ENCODE measurements around the gene SMOC1. TPM values are rescaled to one million over a fixed set of nuclear protein-coding genes. Genes with fewer than 3 reads are reported as not detected.
A peak's percentile ranks its signal among the peaks of the same experiment; 100 is the strongest.

SMOC1 gene
- total and polyA plus RNA-seq, 9 donors: 2.1 to 5.9 (median 4.5) TPM

GRCh38 chr14:69848156-69848555 is 31.1 kb upstream of the SMOC1 start:
- DNase-seq: no peak
- WGBS (ENCODE audit: insufficient coverage): no CpG with 5 or more reads among the region's 2 CpGs
- Histone ChIP-seq H3K9me3 (replicated peaks; ENCODE audit: control insufficient read depth, low read depth, low read length) (no peaks in the 10 kb centered on the region), H3K36me3 (ENCODE audit: control insufficient read depth, insufficient read depth, low read length) (no peaks in the 10 kb centered on the region), H3K27ac (ENCODE audit: low read length) (no peak overlapping the region), H3K27me3 (ENCODE audit: control insufficient read depth, insufficient read depth, low read length) (peaks cover 2% of the 10 kb centered on the region), H3K4me1 (ENCODE audit: control insufficient read depth, insufficient read depth, low read length) (peaks cover 20% of the 10 kb centered on the region), H3K4me3 (ENCODE audit: low read length) (no peak overlapping the region)

GRCh38 chr14:69848903-69849391 is 30.3 kb upstream of the SMOC1 start:
- Histone ChIP-seq H3K27ac (ENCODE audit: low read length) (peak overlapping the region; percentile 68), H3K4me3 (ENCODE audit: low read length) (no peak overlapping the region), H3K27me3 (ENCODE audit: control insufficient read depth, insufficient read depth, low read length) (no peaks in the 10 kb centered on the region), H3K36me3 (ENCODE audit: control insufficient read depth, insufficient read depth, low read length) (no peaks in the 10 kb centered on the region), H3K9me3 (replicated peaks; ENCODE audit: control insufficient read depth, low read depth, low read length) (no peaks in the 10 kb centered on the region), H3K4me1 (ENCODE audit: control insufficient read depth, insufficient read depth, low read length) (peaks cover 21% of the 10 kb centered on the region)
- WGBS (ENCODE audit: insufficient coverage): 32% methylated on average over 2 of the region's 6 CpGs
- peak; percentile 49 for DNase-seq

DNA sequence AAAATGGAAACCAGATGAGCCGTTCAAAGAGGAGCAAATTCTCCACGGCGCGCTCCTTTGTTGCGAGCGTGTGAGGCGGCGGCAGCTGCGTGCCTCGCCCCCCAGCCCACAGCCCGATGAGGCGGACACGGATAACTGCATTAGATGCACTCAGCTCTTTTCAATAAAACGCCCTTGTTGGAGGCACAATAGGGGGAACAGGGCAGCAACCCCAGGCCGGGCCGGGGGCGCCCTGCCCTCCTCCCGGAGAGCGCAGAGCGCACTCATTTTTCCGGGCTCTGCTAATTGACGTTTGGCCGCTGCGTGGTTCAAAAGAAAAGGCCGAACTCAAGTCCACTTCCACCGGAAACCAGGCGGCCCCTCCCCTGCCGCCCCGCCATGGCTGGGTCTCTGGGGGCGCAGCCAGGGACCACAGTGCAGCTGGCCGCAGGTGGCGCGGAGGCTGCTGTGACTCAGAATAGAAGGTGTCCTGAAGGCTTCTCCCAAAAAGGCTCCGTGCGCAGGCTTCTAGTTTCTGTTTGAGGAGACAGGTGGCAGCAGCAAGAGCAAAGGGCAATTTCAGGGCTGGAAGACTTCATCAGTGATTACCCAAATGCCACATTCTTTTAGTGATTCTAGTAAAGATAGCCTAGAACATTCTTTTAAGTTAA is 29.0 kb upstream of the SMOC1 start:
- peaks cover 21% of the 10 kb centered on the region for H3K4me1 ChIP-seq (ENCODE audit: control insufficient read depth, insufficient read depth, low read length)
- no peaks in the 10 kb centered on the region for H3K27me3 ChIP-seq (ENCODE audit: control insufficient read depth, insufficient read depth, low read length)
- no peaks in the 10 kb centered on the region for H3K36me3 ChIP-seq (ENCODE audit: control insufficient read depth, insufficient read depth, low read length)
- 25% methylated on average over 35 of the region's 35 CpGs for WGBS (ENCODE audit: insufficient coverage)
- peak overlapping the region; percentile 25 for H3K27ac ChIP-seq (ENCODE audit: low read length)
- peak; percentile 27 for DNase-seq
- peak overlapping the region; percentile 34 for H3K4me3 ChIP-seq (ENCODE audit: low read length)
- H3K9me3 ChIP-seq (replicated peaks; ENCODE audit: control insufficient read depth, low read depth, low read length): no peaks in the 10 kb centered on the region

- Histone ChIP-seq H3K4me3 (ENCODE audit: low read length) (no peak overlapping the region), H3K36me3 (ENCODE audit: control insufficient read depth, insufficient read depth, low read length) (no peaks in the 10 kb centered on the region)
- no peak for DNase-seq
Measured at GRCh38 chr14:69850736-69851112, 28.5 kb upstream of the SMOC1 start.

DNA sequence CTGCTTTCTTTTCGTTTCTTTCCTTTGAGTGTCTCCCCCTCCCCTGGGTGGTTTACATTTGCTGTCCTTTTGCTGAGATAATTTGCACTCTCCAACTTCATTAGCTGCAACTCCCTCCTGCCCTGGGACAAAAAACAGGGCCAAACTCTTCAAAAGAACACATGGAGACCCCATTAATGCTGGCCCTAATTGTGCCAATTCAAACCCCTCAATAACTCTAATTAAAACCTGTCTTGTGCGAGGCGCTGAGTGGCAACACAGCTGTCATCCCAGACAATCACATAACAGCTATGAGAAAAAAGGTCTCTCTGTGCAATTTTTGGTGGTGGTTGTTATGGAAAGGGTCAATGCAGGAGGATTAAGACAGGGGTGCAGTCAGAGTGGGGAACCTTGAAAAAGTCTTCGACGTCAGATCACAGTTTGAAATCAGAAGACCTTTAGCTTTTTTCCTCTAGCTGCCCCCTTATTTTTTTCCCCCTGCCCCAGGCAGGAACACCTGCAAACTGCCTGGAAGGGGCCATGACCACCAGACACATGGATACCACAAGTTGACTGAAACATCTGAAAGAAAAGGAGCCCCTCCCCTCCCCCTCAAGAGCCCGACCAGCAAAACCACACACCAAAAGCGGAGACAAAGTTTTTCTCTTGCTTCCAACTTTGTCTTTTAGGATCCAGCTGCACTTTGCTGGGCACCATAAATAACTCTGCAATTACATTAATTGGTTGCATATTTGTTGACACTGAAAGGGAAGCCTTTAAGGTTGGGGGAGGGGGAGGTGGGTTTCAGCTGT is 26.5 kb upstream of the SMOC1 start:
- no peak for DNase-seq
- no peak overlapping the region for H3K27ac ChIP-seq (ENCODE audit: low read length)
- 23% methylated on average over 3 of the region's 7 CpGs for WGBS (ENCODE audit: insufficient coverage)

More at GRCh38 chr14:69850736-69851112, 28.5 kb upstream of the SMOC1 start:
- H3K9me3 ChIP-seq (replicated peaks; ENCODE audit: control insufficient read depth, low read depth, low read length): no peaks in the 10 kb centered on the region
- no peak overlapping the region for H3K27ac ChIP-seq (ENCODE audit: low read length)
- 50% methylated on average over 2 of the region's 2 CpGs for WGBS (ENCODE audit: insufficient coverage)
- H3K27me3 ChIP-seq (ENCODE audit: control insufficient read depth, insufficient read depth, low read length): no peaks in the 10 kb centered on the region
- peaks cover 21% of the 10 kb centered on the region for H3K4me1 ChIP-seq (ENCODE audit: control insufficient read depth, insufficient read depth, low read length)

DNA sequence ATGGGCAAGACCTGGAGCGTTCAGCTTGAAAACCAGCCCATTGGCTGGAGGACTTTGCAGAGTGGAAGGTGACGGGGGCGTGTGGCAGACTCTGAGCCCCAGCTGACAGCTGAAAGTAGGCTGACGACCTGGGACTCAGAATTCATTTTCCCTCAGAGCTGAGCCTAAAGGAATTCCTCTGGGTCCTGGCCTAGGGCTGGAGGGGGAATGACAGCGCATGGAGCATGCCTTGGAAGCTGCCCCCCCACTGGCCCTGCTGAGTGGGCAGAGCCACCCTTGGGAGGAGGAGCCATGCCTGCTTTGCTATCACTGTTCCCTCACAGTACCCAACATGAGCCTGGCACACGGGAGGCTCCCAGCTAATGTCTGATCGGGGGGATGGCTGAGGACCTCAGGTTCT is 25.4 kb upstream of the SMOC1 start:
- H3K27ac ChIP-seq (ENCODE audit: low read length): no peak overlapping the region
- no peak overlapping the region for H3K4me3 ChIP-seq (ENCODE audit: low read length)
- DNase-seq: no peak
- H3K36me3 ChIP-seq (ENCODE audit: control insufficient read depth, insufficient read depth, low read length): no peaks in the 10 kb centered on the region
- no peaks in the 10 kb centered on the region for H3K27me3 ChIP-seq (ENCODE audit: control insufficient read depth, insufficient read depth, low read length)
- peaks cover 18% of the 10 kb centered on the region for H3K4me1 ChIP-seq (ENCODE audit: control insufficient read depth, insufficient read depth, low read length)
- no peaks in the 10 kb centered on the region for H3K9me3 ChIP-seq (replicated peaks; ENCODE audit: control insufficient read depth, low read depth, low read length)
- WGBS (ENCODE audit: insufficient coverage): 43% methylated on average over 4 of the region's 7 CpGs

More for the DNA sequence above, 26.5 kb upstream of the SMOC1 start:
- H3K9me3 ChIP-seq (replicated peaks; ENCODE audit: control insufficient read depth, low read depth, low read length): no peaks in the 10 kb centered on the region
- no peaks in the 10 kb centered on the region for H3K27me3 ChIP-seq (ENCODE audit: control insufficient read depth, insufficient read depth, low read length)
- peaks cover 21% of the 10 kb centered on the region for H3K4me1 ChIP-seq (ENCODE audit: control insufficient read depth, insufficient read depth, low read length)
- H3K36me3 ChIP-seq (ENCODE audit: control insufficient read depth, insufficient read depth, low read length): no peaks in the 10 kb centered on the region
- no peak overlapping the region for H3K4me3 ChIP-seq (ENCODE audit: low read length)

- Histone ChIP-seq H3K4me3 (ENCODE audit: low read length) (no peak overlapping the region), H3K27me3 (ENCODE audit: control insufficient read depth, insufficient read depth, low read length) (no peaks in the 10 kb centered on the region), H3K27ac (ENCODE audit: low read length) (no peak overlapping the region), H3K36me3 (ENCODE audit: control insufficient read depth, insufficient read depth, low read length) (no peaks in the 10 kb centered on the region), H3K4me1 (ENCODE audit: control insufficient read depth, insufficient read depth, low read length) (peaks cover 14% of the 10 kb centered on the region), H3K9me3 (replicated peaks; ENCODE audit: control insufficient read depth, low read depth, low read length) (no peaks in the 10 kb centered on the region)
- DNase-seq: no peak
- no CpG with 5 or more reads among the region's 2 CpGs for WGBS (ENCODE audit: insufficient coverage)
Measured at GRCh38 chr14:69854598-69854997, 24.6 kb upstream of the SMOC1 start.

- WGBS (ENCODE audit: insufficient coverage): 57% methylated on average over 2 of the region's 8 CpGs
- Histone ChIP-seq H3K9me3 (replicated peaks; ENCODE audit: control insufficient read depth, low read depth, low read length) (no peaks in the 10 kb centered on the region), H3K4me1 (ENCODE audit: control insufficient read depth, insufficient read depth, low read length) (peaks cover 7% of the 10 kb centered on the region), H3K4me3 (ENCODE audit: low read length) (no peak overlapping the region), H3K36me3 (ENCODE audit: control insufficient read depth, insufficient read depth, low read length) (no peaks in the 10 kb centered on the region), H3K27ac (ENCODE audit: low read length) (no peak overlapping the region), H3K27me3 (ENCODE audit: control insufficient read depth, insufficient read depth, low read length) (no peaks in the 10 kb centered on the region)
- DNase-seq: no peak
Measured at GRCh38 chr14:69855180-69855832, 23.9 kb upstream of the SMOC1 start.

DNA sequence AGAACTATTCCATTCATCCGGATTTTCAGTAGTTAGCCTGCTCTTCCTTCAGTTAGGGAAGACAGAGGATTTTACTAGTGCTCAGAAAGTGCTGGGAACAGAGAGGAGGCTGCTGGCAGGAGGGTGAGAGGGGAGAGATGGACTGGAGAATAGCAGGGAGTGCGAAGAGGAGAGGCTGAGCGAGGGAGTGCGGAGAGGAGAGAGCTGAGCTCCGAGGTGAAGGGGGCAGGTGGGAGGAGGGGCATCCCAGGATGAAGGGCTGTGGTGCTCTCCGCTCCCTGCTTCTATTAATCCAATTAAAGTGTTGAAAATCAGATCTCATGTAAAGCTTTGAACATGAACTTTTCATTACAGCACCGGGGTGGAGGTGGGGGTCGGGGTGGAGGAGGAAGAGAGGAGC is 20.4 kb upstream of the SMOC1 start:
- no peaks in the 10 kb centered on the region for H3K4me1 ChIP-seq (ENCODE audit: control insufficient read depth, insufficient read depth, low read length)
- no peaks in the 10 kb centered on the region for H3K9me3 ChIP-seq (replicated peaks; ENCODE audit: control insufficient read depth, low read depth, low read length)
- H3K27me3 ChIP-seq (ENCODE audit: control insufficient read depth, insufficient read depth, low read length): peaks cover 3% of the 10 kb centered on the region
- no peaks in the 10 kb centered on the region for H3K36me3 ChIP-seq (ENCODE audit: control insufficient read depth, insufficient read depth, low read length)
- 60% methylated on average over 2 of the region's 8 CpGs for WGBS (ENCODE audit: insufficient coverage)
- H3K4me3 ChIP-seq (ENCODE audit: low read length): no peak overlapping the region
- no peak overlapping the region for H3K27ac ChIP-seq (ENCODE audit: low read length)
- DNase-seq: no peak

DNA sequence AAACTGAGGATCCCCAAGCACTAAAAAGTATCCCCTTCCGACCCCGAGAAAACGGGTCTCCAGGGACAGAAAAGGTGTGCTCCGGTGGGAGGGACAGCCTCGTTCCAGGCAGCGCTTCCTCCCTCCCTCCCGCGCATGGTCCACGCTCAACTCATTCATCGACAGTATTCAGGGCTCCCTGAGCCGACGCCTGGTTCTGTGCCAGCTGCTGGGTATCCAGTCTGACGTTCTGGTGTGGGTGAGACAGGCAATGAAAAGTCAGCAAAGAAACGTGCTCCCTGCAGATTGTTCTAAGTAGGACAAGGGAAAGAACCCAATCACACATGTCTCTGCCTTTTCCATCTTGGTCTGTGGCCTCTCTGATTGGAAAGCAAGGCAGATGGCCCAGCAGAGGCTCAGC is 19.6 kb upstream of the SMOC1 start:
- Histone ChIP-seq H3K9me3 (replicated peaks; ENCODE audit: control insufficient read depth, low read depth, low read length) (peaks cover 2% of the 10 kb centered on the region), H3K36me3 (ENCODE audit: control insufficient read depth, insufficient read depth, low read length) (no peaks in the 10 kb centered on the region), H3K27me3 (ENCODE audit: control insufficient read depth, insufficient read depth, low read length) (peaks cover 3% of the 10 kb centered on the region), H3K27ac (ENCODE audit: low read length) (no peak overlapping the region), H3K4me3 (ENCODE audit: low read length) (no peak overlapping the region), H3K4me1 (ENCODE audit: control insufficient read depth, insufficient read depth, low read length) (no peaks in the 10 kb centered on the region)
- no peak for DNase-seq
- 65% methylated on average over 10 of the region's 14 CpGs for WGBS (ENCODE audit: insufficient coverage)

All from muscle of leg (tissue), 11 donors.